ENCODE data around the gene HTR6.

The HTR6 gene

GRCh38 chr1:19689856-19690255, 25.2 kb downstream of the HTR6 start:
- no peak for DNase-seq

- no peak for DNase-seq
Measured at GRCh38 chr1:19690342-19690741, 25.7 kb downstream of the HTR6 start.

GRCh38 chr1:19694298-19694697, 29.6 kb downstream of the HTR6 start:
- DNase-seq, result no peak

GRCh38 chr1:19695772-19696171, 31.1 kb downstream of the HTR6 start:
- no peak for DNase-seq

- no peak for DNase-seq
Measured at GRCh38 chr1:19696820-19697219, 32.1 kb downstream of the HTR6 start.

GRCh38 chr1:19698181-19698580, 33.5 kb downstream of the HTR6 start:
- DNase-seq, result no peak

- DNase-seq, result no peak
Measured at GRCh38 chr1:19700079-19700777, 35.6 kb downstream of the HTR6 start.

GRCh38 chr1:19703280-19703679, 38.6 kb downstream of the HTR6 start:
- no peak for DNase-seq

- DNase-seq, result peak; percentile 53 to 59
Measured at GRCh38 chr1:19704247-19705113, 39.8 kb downstream of the HTR6 start.

GRCh38 chr1:19705464-19705863, 40.8 kb downstream of the HTR6 start:
- no peak for DNase-seq

- DNase-seq, result no peak
Measured at GRCh38 chr1:19706136-19706535, 41.5 kb downstream of the HTR6 start.

GRCh38 chr1:19708567-19709110, 44.0 kb downstream of the HTR6 start:
- DNase-seq, result no peak

- no peak for DNase-seq
Measured at GRCh38 chr1:19709260-19709793, 44.7 kb downstream of the HTR6 start.

GRCh38 chr1:19710825-19711611, 46.3 kb downstream of the HTR6 start:
- no peak for DNase-seq

GRCh38 chr1:19712928-19713327, 48.3 kb downstream of the HTR6 start:
- DNase-seq, result no peak

- peak; percentile 84 to 85 for DNase-seq
Measured at GRCh38 chr1:19715334-19716203, 50.9 kb downstream of the HTR6 start.

GRCh38 chr1:19717467-19717866, 52.8 kb downstream of the HTR6 start:
- no peak for DNase-seq

- no peak for DNase-seq
Measured at GRCh38 chr1:19720174-19720573, 55.5 kb downstream of the HTR6 start.

GRCh38 chr1:19720973-19721372, 56.3 kb downstream of the HTR6 start:
- DNase-seq, result no peak

GRCh38 chr1:19723874-19724273, 59.2 kb downstream of the HTR6 start:
- DNase-seq, result no peak

- no peak for DNase-seq
Measured at GRCh38 chr1:19725606-19726005, 60.9 kb downstream of the HTR6 start.
